ENCODE measurements around the gene ZSWIM4.

DNA sequence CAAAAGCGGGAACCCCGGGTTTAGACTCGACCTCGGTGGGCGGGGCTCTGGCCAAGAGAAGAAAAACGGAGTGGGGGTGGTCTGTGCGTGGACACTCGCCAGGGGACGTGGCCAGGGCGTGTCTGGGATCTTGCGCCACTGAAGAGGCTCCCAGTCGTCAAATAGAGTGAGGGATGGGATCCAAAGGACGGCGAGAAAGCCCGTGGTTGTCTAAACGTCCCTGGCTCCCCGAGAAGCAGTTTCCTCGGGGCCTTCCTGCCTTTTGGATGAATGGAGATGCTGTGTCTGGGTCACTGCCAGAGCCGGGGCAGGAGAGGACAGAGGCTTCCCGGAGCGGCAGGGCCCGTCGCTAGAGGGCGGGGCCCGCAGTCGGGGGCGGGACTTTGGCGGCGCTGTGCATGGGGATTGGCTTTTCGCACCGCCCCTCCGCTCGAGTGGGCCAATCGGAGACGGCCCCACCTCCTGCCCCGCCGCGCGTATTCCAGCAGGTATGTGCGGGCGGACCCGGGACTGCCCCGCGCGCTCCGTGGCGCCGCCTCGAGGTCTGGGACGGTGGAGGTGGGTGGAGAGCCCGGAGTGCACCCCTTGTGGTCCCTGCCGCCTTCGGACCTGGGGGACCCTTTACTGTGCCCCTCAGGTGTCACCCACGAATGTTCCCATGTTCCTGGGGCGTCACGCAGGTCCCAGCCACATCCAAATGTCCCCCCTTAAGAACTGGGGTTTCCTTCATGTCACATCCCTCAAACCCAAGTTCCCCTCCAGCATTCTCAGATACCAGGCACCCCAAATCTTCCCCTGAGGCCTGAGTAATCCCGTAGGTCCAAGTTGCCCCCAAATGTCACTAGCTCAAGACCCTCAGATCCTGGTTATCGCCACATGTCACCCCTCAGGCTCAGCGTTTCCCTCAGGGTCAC lies 38.3 kb downstream of the ZSWIM4 start:
- TF ChIP-seq, protein P1, sequence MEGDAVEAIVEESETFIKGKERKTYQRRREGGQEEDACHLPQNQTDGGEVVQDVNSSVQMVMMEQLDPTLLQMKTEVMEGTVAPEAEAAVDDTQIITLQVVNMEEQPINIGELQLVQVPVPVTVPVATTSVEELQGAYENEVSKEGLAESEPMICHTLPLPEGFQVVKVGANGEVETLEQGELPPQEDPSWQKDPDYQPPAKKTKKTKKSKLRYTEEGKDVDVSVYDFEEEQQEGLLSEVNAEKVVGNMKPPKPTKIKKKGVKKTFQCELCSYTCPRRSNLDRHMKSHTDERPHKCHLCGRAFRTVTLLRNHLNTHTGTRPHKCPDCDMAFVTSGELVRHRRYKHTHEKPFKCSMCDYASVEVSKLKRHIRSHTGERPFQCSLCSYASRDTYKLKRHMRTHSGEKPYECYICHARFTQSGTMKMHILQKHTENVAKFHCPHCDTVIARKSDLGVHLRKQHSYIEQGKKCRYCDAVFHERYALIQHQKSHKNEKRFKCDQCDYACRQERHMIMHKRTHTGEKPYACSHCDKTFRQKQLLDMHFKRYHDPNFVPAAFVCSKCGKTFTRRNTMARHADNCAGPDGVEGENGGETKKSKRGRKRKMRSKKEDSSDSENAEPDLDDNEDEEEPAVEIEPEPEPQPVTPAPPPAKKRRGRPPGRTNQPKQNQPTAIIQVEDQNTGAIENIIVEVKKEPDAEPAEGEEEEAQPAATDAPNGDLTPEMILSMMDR (conservative IDR thresholded peaks at IDR 0.05; ENCODE audit: low read length), result peak; percentile 78
- no peak for TF ChIP-seq EZH2phosphoT487 (IDR thresholded peaks at IDR 0.05; ENCODE audit: borderline replicate concordance, low read depth, low read length)
